ENCODE results near the gene TBL1Y. TPM values are rescaled to one million over a fixed set of nuclear protein-coding genes. Genes with fewer than 3 reads are reported as not detected.
"Not testable (repeated sequence)": the region's sequence is repeated elsewhere in the genome, so short reads cannot be mapped to it uniquely, and the experiment has no call there.

TBL1Y gene
- total RNA-seq, 2 experiments from 2014 or later, result not detected

DNA sequence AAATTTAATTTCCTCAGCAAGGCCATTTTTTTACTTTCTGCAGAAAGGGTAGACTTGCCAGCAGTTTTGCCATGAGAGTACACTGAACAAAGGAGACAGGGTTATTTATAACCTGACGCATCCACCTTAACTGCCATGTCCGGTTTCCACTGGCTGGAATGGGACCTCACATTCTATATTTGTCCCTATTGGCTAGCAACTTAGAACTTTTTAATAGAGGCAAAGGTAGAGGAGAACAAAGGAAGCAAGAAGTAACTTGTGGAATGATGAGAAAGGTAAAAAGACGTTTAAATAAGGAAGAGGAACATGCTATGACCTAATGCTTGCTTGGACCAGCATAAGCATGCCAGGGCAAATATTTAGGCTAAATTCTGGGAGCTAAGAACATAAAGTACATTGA is 142.0 kb downstream of the TBL1Y start:
- POLR2A ChIA-PET, result not testable (repeated sequence)

DNA sequence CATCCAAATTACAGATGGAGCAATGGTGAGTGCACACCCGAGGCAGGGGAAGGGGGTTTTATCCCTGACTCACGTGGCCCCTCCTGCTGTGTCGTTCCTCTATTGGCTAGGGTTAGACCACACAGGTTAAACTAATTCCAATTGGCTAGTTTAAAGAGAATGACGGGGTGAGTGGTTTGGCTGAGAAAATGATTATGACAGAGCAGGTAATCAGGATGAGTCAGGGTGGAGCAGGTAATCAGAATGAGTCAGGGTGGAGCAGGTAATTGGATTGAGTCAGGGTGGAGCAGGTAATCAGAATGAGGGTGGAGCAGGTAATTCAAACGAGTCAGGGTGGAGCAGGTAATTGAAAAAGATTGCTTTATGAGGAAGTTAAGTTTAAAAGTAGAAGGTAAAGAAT is 146.4 kb downstream of the TBL1Y start:
- ChIA-PET CTCF (no interaction called here), POLR2A (no interaction called here)

More for the DNA sequence above, 142.0 kb downstream of the TBL1Y start:
- CTCF ChIA-PET, result not testable (repeated sequence)

DNA sequence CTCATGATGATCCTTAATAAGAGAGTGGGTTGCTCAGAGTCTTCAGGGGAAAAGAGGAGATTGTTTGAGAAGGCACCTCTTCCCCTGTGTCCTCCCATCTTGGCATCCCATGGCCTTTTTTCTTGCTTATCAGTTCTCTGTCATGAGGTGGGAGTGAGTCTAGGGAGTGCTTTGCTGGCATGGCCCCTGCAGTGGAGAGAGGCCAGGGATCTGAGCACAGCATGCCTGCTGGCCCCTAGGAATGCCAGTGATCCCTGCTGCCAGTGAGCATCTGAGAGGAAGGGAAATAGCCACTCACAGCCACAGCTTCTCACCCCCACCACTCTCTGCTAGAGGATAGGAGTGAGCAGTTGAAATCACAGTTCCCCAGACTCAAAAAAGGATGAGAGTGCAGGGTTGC is 168.2 kb downstream of the TBL1Y start:
- ChIA-PET POLR2A (no interaction called here), CTCF (no interaction called here)

DNA sequence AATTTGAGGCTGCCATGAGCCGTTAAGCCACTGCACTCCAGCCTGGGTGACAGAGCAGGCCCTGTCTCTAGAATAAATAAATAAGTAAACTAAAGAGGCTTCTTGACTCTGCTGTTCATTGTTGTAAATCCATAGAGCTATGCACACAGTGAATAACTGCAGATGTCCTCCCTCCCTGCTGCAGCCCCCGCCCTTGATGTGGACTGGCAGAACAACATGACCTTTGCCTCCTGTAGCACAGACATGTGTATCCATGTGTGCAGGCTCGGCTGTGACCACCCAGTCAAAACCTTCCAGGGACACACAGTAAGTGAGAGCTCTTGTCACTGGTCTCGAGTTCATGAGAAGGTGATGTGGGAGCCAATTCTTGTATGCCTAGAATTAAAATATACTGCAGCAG is 170.1 kb downstream of the TBL1Y start:
- CTCF ChIA-PET, POLR2A ChIA-PET: not testable (repeated sequence)

DNA sequence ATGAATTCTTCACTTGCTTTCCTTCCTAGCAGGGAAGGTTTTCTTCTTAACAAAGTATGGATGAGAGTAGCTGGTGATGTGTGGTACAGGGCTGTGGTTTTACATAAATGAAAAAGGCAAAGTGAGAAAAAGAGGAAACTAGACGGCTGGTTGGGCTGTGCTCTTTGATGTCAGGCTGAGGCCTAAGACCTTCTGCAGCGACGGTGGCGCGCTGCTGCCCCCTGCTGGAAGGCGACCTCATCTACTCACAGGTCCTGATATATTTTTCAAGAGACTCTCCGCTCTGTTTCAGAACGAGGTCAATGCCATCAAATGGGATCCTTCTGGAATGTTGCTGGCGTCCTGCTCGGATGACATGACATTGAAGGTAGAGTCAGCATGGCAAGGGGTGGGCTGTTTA is 175.1 kb downstream of the TBL1Y start:
- ChIA-PET CTCF (interaction anchor here (0.6 to 0.7 kb wide), 2 partner anchors 8 to 120 kb away, joined by 3 to 4 read pairs; no protein-coding TSS in a partner anchor), POLR2A (no interaction called here)

DNA sequence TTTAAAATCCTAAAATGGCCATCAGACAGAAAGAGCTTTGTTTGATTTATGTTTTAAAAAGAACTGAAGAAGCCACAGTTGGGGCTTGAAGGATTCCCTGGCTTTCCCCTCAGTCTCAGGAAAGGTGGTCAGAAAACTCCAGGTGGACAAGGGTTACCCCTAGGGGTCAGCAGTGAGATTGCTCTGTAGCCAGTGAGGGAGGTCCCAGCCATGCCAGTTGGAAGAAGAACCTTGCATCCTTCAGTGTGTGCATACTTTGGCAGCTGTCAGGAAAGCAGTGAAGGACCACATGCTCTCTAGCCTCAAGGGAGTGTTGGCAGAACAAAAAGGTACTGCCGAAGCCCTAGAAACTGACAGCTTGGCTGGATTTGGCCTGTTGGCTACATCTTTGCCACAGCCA is 182.3 kb downstream of the TBL1Y start:
- ChIA-PET CTCF (no interaction called here), POLR2A (no interaction called here)

DNA sequence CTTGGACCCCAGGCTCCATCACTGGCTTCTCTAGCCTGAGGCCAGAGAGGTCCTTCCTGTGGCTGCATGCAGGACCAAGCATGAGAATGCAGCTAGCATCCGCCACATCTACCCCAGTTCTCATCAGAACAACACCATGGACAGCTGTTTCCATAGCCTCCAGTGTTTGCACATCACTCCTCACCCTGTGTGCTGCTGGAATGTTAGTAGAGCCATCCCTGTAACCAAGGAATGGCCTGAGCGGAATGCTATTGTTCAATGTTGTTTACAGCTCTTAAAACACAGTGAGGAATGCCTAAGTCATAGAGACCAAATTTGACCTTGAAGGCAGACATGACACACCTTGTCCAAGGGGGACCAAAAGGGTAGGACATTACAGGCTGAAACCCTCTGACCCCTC is 183.9 kb downstream of the TBL1Y start:
- ChIA-PET CTCF (interaction anchor here (1.2 kb wide), 1 partner anchor 9 kb away, joined by 3 read pairs; no protein-coding TSS in a partner anchor), POLR2A (no interaction called here)

DNA sequence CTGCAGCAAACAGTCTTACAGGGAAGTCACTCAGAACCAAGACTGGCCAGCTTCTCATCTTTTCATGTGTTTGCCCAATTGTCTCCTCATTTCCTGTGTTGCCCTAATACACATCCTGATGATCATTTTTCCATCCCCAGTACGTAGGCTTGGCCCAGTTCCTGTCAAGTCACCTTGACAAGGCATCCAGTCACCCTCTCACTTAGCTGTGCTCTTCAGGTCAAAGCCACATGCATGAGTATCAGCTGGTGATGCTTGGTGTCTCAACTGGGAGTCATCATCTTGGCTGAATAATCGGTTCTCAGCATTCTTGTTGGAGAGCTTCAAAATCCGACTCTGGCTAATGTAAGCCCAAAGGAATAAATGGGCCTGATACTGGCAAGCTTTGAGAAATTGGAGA is 186.5 kb downstream of the TBL1Y start:
- CTCF ChIA-PET, result no interaction called here
- POLR2A ChIA-PET, result no interaction called here

DNA sequence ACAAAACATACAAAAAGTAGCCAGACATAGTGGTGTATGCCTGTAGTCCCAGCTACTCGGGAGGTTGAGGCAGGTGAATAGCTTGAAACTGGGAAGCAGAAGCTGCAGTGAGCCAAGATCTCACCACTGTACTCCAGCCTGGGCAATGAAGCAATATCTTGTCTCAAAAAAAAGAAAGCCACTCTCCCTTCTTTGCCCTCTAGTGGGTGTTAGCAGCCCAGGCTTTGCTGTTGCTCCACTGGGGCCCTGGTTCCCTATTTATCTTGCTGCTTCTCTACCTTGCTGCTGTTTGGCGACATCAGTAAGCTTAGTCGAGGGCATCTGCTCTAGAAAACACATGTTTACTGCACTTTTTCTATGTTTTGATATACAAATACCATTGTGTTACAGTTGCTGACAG is 189.2 kb downstream of the TBL1Y start:
- CTCF ChIA-PET, result no interaction called here
- POLR2A ChIA-PET, result no interaction called here

DNA sequence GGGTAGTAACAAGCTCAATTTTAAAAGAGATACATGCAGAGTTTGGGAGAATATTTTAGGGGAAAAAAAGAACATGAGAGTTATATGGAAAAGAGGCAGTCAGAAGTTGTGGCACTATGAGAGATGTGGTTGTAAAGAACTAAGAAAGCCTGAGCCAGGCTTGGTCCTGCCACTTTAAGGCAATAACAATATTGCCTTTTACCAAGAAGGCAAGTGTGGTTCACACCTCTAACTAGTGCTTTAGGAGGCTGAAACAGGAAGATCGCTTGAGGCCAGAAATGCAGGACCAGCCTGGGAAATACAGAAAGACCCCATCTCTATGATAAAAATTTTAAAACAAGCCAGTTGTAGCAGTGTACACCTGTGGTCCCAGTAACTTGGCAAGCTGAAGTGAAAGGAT is 192.2 kb downstream of the TBL1Y start:
- POLR2A ChIA-PET, result no interaction called here
- CTCF ChIA-PET, result no interaction called here

DNA sequence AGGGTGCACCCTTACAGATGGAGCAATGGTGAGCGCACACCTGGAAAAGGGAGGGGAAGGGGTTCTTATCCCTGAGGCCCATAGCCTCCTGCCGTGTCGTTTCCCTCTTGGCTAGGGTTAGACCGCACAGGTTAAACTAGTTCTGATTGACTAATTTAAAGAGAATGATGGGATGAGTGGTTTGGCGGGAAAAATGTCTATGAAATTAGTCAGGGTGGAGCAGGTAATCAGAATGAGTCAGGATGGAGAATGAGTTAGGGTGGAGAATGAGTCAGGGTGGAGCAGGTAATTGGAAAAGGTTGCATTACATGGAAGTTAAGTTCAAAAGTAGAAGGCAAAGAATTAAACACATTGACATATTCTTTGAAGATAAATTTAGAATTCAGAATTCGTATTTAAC is 196.7 kb downstream of the TBL1Y start:
- CTCF ChIA-PET, result no interaction called here

DNA sequence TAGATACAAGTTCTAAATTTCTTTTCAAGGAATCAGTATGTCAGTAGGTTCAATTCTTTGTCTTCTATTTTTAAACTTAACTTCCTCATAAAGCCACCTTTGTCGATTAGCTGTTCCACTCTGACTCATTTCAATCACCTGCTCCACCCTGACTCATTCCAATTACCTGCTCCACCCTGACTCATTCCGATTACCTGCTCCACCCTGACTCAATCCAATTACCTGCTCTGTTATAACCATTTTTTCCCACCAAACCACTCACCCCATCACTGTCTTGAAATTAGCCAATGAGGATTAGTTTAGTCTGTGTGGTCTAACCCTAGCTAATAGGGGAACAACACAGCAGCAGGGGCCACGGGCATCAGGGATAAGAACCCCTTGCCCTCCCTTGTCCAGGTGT is 199.6 kb downstream of the TBL1Y start:
- ChIA-PET CTCF (no interaction called here), POLR2A (no interaction called here)

More for the DNA sequence above, 196.7 kb downstream of the TBL1Y start:
- POLR2A ChIA-PET, result no interaction called here

DNA sequence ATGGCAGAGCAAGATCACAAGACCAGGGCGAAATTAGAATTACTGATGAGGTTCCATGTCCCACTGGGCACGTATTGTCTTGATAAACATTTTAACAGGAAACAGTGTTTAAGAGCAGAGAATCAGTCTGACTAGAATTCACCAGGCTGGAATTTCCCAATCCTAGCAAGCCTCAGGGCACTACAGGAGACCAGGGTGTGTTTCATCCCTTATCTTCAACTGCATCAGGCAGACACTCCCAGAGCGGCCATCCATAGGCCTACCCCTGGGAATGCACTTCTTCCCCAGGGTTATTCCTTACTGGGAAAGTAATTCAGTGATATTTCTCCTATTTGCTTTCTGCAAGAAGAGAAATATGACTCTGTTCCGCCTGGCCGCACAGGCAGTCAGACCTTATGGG is 205.4 kb downstream of the TBL1Y start:
- ChIA-PET POLR2A (no interaction called here), CTCF (interaction anchor here (0.6 kb wide), 1 partner anchor 994 kb away, joined by 3 read pairs; no protein-coding TSS in a partner anchor)

DNA sequence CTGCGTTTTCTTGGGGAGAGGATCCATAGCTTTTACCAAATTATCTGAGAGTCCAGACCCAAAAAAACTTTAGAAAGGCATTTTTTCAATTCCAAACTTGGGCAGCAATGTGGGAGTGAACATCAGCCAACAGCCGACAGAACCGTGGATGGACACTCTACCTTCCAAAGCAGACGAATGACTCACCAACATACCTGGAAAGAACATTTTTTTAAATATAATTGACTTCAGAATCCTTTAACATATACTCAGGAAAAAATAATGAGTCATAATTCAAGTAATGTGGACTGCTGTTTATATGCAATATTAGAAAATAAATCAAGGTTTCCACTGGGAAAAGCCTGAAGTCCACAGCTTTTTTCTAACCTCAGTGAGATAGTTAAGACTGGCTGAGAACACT is 211.7 kb downstream of the TBL1Y start:
- POLR2A ChIA-PET, result no interaction called here

DNA sequence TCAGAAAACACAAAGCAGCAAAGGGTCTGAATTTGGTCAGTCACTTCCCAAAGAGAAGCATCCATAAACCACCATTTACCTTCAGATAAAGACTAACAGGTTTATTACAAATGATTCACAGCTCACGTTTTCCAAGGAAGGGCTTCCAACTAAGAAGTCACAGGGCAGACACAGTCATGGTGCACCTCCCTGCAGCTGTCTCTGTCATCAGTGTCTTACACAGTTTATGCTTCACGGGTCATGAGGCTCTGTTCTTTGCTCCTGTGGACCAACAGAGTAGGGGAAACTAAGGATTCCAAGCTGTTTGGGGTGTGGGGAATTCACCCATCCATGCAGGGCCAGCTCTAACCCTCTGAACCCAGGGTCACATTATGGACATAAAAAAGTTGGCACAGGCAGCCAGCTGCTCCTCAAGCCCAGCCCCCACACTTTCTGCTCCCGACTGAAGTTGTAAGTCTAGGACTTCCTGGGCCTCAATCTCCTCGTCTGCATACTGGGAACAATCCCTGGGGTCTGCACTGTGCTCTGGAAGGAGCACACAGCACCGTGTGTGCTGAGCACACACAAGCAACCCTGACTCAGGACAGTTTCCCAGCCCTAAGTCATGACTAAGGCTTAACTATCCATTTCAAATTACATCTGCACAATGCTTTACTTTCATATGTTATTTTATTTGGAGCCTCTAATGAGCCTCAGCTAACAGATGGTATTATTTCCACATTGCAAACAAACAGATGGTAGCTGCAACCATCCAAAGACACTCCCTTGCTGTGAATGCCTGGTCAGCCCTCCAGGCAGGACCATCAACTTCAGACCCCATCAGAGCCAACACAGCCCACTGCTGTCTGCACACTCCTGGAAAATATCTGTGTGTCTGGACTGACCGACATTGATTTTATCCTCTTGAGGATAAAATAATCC is 214.9 kb downstream of the TBL1Y start:
- CTCF ChIA-PET, result no interaction called here

More for the DNA sequence above, 211.7 kb downstream of the TBL1Y start:
- CTCF ChIA-PET, result no interaction called here

DNA sequence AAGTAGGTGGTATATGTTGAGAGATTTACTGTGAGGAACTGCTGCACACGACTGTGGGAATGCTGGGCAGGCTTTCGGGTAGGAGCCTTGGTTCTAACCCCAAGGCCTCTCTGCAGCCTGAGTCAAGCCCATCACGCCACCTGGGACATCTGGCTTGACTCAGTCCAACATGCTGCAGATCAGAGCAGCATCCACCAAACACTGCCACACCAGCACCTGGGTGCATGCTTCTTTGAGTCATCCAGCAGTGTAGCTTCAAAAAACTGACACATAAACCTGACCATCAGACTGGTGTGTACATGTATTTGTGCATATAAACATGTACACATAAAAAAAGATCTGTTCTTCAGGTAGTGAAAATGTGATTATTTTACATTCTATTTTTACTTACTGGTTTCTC is 217.7 kb downstream of the TBL1Y start:
- ChIA-PET POLR2A (no interaction called here), CTCF (no interaction called here)

More for the DNA sequence above, 214.9 kb downstream of the TBL1Y start:
- POLR2A ChIA-PET, result no interaction called here

Other genes with a start within 250 kb of the TBL1Y start
- gene AMELY, start 1.1 kb downstream of the TBL1Y start, total RNA-seq, result not detected